HG03575 (cell line): ENCODE results near the gene VTI1A.
"Not testable (repeated sequence)": the region's sequence is repeated elsewhere in the genome, so short reads cannot be mapped to it uniquely, and the experiment has no call there.

ENCODE experiments used
- ATAC-seq: cut with Tn5 transposase; IDR thresholded peaks from one replicate; pipeline ENCODE4 v1.9.1; 2021; ENCODE audit not compliant: unreplicated experiment, insufficient number of reproducible peaks, low FRiP score; ENCODE audit errors: extremely low read depth

VTI1A gene

DNA sequence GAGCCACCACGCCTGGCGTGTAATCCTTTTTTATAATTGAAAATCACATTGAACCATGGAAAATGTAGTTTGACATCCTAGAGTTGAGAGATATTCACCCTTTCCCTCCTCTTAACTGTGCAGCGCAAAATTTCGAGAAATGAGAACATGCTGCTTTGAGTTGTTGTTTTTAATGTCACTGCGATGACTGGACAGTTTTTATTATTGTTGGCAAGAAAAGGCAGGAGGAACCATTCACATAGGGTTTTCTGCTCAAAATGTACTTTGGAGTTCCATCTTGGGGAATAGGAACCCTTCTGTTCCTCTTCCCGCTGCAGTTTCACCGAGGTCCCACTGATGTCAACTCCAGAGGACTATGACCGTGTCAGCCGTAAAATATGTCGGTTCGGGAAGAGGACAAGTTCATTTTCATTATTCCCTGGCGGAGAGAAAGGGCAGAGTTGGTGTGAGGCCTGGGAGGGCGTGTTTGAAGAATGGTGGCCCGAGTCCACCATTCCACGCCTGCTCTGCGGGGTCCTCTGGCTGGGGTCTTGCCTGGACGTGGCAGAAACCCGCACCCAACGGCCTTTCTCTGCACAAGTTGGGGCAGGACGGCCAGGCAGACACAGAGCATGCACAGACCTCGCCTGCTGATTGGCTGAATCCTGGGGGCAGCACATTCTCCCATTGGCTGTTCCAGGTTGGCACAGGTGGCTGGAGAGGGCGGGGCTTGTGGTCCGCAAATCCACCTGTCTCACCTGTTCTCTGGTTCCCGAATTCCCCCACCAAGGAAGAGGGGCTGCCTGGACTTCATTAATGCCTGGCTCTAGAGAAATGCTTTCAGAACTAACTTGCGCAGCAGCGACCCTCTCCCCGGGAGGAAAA, 397.9 kb downstream of the VTI1A start:
- ATAC-seq = no peak

DNA sequence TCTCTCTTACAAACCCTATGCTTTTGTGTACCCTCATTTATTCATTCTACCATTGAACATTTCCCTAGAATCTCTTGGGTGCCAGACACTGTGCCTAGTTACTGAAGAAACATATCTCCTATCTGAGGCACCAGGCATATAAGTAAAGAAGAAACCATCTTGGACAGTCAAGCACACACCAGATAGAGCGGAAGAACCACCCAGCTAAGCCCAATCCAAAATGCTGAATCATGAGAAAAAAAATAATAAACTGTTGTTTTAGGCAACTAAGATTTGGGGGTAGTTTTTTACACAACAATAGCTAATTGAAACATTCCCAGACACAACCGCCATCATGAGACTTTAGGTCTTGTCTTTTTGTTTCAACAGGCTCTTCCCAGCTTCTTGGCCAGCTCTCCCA, 400.8 kb downstream of the VTI1A start:
- ATAC-seq = no peak

DNA sequence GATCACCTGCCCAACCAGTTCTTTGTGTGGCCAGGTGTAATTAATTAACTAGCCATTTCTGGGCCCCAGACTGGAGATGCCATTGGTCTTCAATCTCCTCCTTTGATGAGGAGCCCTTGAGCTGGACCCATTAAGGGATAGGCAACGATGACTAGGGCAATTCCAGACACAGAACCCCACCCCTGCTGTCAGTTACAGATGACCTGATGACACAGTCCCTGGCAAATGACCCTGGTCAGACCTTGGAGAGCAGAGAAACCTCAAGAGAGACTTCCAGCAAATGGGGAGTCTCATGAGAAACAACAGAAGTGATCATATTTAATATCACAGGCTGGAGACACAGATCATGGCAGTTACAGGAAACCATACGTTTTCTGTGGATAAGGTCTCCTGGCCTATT, 401.2 kb downstream of the VTI1A start:
- ATAC-seq = no peak

DNA sequence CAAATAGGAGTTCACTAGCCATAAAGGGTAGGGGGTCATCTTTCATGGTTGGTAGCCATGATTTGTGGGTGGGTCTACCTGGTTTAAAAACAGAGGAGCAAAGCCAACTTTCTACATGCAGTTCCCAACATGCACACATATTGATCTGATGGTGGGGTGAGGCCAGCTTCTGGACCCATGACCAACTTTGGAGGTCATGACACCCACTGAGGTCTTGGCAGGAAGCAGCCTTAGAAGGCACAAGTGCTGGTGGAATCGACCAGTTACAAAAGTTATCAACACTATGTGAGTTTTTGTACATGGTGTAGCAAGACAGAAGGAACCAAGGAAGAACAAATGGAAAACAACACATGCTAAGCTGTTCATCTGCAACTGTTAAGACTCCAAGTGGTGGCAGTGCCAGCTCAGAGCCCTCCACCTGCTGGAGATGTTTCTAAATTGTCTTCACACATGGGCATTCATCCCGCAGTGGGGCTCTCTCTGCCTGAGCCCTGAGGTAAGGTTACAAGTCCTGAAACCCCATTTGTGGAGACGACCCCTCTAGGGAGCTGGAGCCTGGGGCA, 401.9 kb downstream of the VTI1A start:
- ATAC-seq = no peak

DNA sequence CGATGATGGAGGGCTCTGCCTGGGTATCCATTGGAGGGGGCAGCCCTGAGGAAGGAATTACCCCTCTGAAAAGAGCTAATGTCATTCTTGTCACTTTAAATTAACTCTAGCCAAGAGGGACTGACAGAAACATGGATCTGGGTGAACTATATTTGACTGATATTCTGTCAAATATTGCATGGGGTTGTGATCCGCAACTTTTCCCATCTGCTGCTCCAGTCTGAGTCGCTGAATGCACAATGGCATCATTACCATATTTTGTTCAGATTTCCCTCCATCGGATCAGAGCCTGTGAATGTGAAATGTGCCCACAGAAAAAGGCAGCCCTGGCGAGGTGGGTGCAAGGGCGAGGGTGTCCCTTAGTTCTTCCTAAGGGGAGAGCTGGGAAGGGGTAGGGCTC, 402.5 kb downstream of the VTI1A start:
- no peak for ATAC-seq

DNA sequence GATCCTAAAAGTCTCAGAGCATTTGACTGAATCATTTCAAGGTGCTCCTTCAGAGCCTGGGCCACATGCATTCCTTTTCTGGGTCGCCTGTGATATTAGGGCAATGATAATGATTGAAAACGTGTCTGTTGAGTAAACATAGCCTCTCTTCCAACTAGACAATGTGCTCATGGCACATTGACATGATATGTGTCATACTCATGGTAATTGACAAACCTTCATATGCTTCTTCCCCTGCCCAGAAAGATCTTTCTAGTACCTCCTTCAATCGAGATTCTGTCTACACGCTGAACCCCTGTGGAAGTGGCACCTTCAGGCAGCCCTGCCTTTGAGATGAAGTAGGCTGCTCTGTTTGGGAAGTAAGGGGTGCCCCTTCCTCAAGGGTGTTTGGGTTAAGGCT, 404.2 kb downstream of the VTI1A start:
- no peak for ATAC-seq

DNA sequence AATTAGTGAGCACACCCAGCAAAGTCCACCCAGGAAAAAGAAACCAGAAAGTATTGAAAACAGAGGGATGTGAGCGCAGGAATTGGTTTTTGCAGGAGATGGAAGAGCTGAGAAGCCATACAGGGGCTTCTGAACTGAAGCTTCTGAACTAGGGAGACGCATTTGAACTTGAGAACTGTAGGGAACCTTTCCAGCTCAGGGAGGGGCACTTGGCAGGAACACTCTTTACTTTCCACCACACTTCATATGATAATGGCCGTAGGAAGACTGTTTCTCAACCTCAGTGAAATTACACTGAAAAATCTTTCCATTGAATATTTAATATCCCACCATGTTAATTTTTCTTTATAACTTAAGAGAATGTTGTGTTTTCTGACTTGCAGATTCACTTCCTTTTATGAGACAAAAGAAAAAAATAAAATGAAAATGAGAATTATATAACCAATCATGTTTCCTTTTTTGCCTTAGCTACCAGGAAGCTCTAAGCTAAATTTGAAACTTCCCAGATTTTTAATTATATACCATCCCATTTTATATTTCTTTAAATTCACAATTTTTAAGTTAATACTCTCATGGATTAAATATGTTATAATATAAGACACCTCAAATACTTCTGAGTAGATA, 404.7 kb downstream of the VTI1A start:
- ATAC-seq = no peak

DNA sequence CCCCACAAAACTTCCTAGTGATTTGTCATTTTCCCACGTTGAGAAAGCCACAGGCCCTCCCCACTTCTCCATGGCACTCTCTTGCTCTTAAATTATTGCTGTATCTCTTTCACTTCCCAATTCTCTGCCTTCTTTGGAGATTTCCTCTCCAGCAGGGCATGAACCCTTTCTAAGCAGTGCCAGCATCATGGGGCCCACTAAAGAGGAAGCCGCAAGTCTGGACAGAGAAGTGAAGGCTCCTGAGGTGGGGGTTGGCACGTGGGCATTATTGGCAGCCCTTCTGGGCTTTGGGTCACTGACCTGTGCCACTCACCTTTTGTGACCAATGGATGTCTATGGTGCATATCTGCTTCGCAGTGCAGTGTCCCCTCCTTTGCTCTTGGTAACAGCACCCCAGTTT, 405.3 kb downstream of the VTI1A start:
- ATAC-seq = no peak

DNA sequence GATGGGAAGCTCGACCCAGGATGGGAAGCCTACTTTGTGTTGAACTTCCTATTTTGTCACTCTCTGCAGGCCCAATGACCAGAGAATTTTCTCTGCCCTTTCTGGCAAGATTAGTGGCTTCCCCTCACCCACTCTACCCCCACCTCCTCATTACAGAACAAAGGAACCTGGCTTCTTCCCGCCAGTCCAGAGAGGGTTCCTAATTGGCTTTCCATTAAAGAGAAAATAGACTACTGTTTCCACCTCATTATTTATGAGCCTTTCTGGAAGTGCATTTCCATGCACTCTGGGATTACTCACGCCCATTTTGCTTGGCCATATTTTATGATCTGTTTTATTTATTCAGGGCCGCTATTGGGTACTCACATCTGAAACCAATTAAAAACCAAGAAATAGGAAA, 408.1 kb downstream of the VTI1A start:
- ATAC-seq = no peak

DNA sequence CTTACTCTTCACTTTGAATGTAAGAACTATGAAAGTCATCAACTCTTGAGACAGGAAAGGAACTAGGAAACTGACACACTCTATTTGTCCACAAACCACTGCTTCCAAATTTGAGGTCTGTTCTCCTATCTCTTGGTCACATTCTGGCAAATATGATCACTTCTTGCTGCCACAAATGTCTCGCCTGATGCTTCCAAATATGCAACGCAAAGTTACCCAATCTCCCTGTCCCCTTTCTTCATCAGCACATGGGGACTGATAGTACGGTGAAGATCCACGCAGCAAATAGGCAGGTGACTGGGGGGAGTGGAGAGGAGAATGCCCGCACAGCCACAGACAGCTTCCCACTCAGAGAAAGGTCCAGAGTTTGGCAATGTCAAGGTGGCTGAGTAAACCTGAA, 410.5 kb downstream of the VTI1A start:
- no peak for ATAC-seq

DNA sequence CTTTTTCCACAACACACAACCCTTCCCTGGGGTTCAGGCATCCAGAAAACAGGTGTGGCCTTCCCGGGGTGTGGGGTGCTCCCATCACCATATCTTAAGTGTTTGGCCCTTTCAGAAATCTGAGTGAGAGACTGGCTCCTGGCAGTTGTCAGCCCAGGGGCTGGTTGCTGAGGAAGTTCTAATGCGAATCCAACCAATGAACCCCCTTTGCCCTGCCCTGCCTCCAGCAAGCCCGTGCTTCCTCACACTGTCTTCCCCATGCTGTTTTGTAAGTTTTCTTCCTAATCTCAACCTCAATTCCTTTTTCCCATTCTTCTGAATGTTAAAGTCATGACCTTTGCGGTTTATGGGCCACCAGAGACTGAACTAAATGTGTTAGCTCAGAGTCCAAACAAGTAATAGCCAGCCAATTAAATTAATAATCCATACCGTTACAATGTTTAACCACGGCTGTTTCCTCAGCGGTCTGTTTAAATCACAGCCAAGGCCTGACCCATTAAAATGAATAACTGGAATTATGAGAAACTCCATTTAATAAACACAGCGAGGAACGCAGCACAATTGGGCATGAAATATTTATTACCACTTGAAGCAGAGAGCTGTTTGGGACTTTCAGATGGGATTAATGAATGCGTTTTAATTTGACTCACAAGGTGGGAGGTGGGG, 412.1 kb downstream of the VTI1A start:
- no peak for ATAC-seq

DNA sequence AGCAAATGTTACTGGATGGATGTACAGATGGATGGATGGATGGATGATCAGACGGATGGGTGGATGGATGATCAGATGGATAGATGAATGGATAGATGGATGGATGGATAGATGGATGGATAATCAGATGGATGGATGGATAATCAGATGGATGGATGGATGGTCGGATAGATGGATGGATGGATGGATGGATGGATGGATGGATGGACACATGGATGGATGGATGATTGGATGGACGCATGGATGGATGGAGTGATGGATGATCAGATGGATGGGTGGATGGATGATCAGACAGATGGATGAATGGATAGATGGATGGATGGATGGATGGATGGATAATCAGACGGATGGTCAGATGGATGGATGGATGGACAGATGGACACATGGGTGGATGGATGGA, 412.8 kb downstream of the VTI1A start:
- ATAC-seq = no peak

DNA sequence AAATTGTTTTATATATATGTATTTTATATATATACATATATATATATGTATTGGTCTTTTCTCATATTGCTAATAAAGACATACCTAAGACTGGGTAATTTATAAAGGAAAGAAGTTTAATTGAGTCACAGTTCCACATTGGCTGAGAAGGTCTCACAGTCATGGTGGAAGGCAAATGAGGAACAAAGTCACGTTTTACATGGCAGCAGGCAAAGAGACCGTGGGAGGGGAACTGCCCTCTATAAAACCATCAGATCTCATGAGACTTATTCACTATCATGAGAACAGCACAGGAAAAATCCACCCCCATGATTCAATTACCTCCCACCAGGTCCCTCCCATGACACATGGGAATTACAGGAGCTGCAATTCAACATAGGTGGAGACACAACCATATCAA, 416.4 kb downstream of the VTI1A start:
- not testable (repeated sequence) for ATAC-seq
